Peyer's patch (tissue), 4 donors: Measurements from ENCODE around the gene ASCC3. TPM values are rescaled to one million over a fixed set of nuclear protein-coding genes. Genes with fewer than 3 reads are reported as not detected.

Experiments used
- DNase-seq, 3 donors: peaks; one replicate each; pipeline ENCODE4 v3.0.0-alpha.2; 2017 to 2019
- H3K27ac ChIP-seq, 4 donors: fragments of 200-600 bp; sonication (generic); one replicate each; pipeline ENCODE4 v1.5.1; 2016 to 2019
- H3K27me3 ChIP-seq, 2 donors: fragments of 200-600 bp; sonication (generic); one replicate each; pipeline ENCODE4 v1.5.1; 2019
- H3K36me3 ChIP-seq, 3 donors: fragments of 200-600 bp; sonication (generic); one replicate each; pipeline ENCODE4 v1.5.1; 2016 to 2019
- H3K4me1 ChIP-seq, 4 donors: fragments of 200-600 bp; sonication (generic); one replicate each; pipeline ENCODE4 v1.5.1; 2016 to 2019
- H3K4me3 ChIP-seq, 4 donors: fragments of 200-600 bp; sonication (generic); 1 replicate in 3 of 4; 2 replicates in 1 of 4; pipeline ENCODE4 v1.5.1; 2016 to 2019; ENCODE audit warnings: mild to moderate bottlenecking in 1 of 4
- H3K9me3 ChIP-seq, 4 donors: fragments of 200-600 bp; sonication (generic); one replicate each; pipeline ENCODE4 v1.5.1; 2016 to 2019; ENCODE audit warnings: mild to moderate bottlenecking in 1 of 4
- POLR2A ChIP-seq, 2 donors: fragments of 450-650 bp; IDR thresholded peaks; one replicate each; pipeline ENCODE4 v1.5.1; 2017; ENCODE audit warnings: antibody characterized with exemption in 2 of 2, mild to moderate bottlenecking in 2 of 2, moderate library complexity in 2 of 2
- total RNA-seq, 4 donors: library from RNA; depleted of rRNA; stranded (reverse); fragments of >200 nt; gene quantifications; one replicate each; pipeline ENCODE4 v1.1.0, GENCODE V29; 2016
- TF ChIP-seq, protein P1 (sequence below), 6 experiments: fragments of 450-650 bp in 4 of 6; fragments of 200-600 bp in 2 of 6; sonication (generic) in 1 of 6; IDR thresholded peaks; one replicate each; pipeline ENCODE4 v1.5.1; 2017 to 2019; ENCODE audit warnings: antibody characterized with exemption in 6 of 6, mild to moderate bottlenecking in 3 of 6, moderate library complexity in 1 of 6

Gene ASCC3
- total RNA-seq, 4 donors from 2014 or later, result 21.1 to 69.3 (median 40.6) TPM

GRCh38 chr6:100806296-100806695, 74.8 kb downstream of the ASCC3 start:
- H3K4me1 ChIP-seq, result no peaks in the 10 kb centered on the region
- H3K9me3 ChIP-seq, result no peaks in the 10 kb centered on the region
- no peak for DNase-seq
- no peaks in the 10 kb centered on the region for H3K27me3 ChIP-seq
- H3K27ac ChIP-seq, result no peak overlapping the region
- H3K36me3 ChIP-seq, result peaks cover 0 to 9% (median 0%) of the 10 kb centered on the region in 3 donors
- H3K4me3 ChIP-seq, result no peak overlapping the region
- no peak for TF ChIP-seq POLR2A (IDR thresholded peaks at IDR 0.05)
- TF ChIP-seq, protein P1, sequence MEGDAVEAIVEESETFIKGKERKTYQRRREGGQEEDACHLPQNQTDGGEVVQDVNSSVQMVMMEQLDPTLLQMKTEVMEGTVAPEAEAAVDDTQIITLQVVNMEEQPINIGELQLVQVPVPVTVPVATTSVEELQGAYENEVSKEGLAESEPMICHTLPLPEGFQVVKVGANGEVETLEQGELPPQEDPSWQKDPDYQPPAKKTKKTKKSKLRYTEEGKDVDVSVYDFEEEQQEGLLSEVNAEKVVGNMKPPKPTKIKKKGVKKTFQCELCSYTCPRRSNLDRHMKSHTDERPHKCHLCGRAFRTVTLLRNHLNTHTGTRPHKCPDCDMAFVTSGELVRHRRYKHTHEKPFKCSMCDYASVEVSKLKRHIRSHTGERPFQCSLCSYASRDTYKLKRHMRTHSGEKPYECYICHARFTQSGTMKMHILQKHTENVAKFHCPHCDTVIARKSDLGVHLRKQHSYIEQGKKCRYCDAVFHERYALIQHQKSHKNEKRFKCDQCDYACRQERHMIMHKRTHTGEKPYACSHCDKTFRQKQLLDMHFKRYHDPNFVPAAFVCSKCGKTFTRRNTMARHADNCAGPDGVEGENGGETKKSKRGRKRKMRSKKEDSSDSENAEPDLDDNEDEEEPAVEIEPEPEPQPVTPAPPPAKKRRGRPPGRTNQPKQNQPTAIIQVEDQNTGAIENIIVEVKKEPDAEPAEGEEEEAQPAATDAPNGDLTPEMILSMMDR (IDR thresholded peaks at IDR 0.05), result no peak

GRCh38 chr6:100803264-100804045, 77.7 kb downstream of the ASCC3 start:
- Histone ChIP-seq H3K4me3 (no peak overlapping the region), H3K4me1 (no peaks in the 10 kb centered on the region), H3K27me3 (no peaks in the 10 kb centered on the region), H3K27ac (no peak overlapping the region), H3K9me3 (no peaks in the 10 kb centered on the region), H3K36me3 (peaks cover 0 to 9% (median 0%) of the 10 kb centered on the region in 3 donors)
- DNase-seq, result no peak
- TF ChIP-seq POLR2A (IDR thresholded peaks at IDR 0.05), result no peak
- TF ChIP-seq, protein P1 (IDR thresholded peaks at IDR 0.05), result no peak

GRCh38 chr6:100801036-100801435, 80.1 kb downstream of the ASCC3 start:
- no peak for DNase-seq
- H3K36me3 ChIP-seq, result peaks cover 0 to 18% (median 0%) of the 10 kb centered on the region in 3 donors
- no peaks in the 10 kb centered on the region for H3K9me3 ChIP-seq

DNA sequence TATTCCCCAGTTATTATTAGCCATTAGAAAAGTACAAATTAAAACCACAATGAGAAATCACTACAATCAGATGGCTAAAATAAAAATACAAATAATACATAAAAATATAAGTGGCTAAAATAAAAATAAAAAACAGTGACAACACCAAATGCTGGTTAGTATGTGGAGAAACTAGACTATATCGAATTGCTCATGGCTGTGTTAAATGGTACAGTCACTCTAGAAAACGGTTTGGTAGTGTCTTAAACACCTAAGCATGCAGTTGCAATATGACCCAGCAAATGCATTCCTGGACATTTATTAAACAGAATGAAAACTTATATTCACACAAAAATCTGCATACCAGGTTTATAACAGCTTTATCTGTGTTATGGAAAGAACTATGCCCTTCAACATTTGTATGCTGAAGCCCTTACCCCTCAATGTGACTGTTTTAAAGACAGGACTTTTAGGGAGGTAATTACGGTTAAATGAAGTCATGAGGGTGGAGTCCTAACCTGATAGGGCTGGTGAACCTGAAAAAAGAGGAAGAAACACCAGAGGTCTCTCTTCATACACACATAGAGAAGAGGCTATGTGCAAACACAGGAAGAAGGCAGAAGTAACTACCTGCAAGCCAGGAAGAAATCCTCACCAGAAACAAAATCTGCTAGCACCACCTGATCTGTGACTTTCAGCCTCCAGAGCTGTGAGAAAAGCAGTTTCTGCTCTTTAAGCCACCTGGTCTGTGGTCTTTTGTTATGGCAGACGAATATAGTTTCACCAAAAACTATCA, 84.9 kb downstream of the ASCC3 start:
- TF ChIP-seq, protein P1 (IDR thresholded peaks at IDR 0.05), result peak in 1 of 6 experiments; percentile 5
- no peak for TF ChIP-seq POLR2A (IDR thresholded peaks at IDR 0.05)
- H3K27me3 ChIP-seq, result no peaks in the 10 kb centered on the region
- no peaks in the 10 kb centered on the region for H3K9me3 ChIP-seq
- H3K27ac ChIP-seq, result no peak overlapping the region
- peaks cover 0 to 10% (median 0%) of the 10 kb centered on the region in 3 donors for H3K36me3 ChIP-seq
- no peaks in the 10 kb centered on the region for H3K4me1 ChIP-seq
- DNase-seq, result no peak
- no peak overlapping the region for H3K4me3 ChIP-seq

More at GRCh38 chr6:100801036-100801435, 80.1 kb downstream of the ASCC3 start:
- Histone ChIP-seq H3K27me3 (no peaks in the 10 kb centered on the region), H3K27ac (no peak overlapping the region), H3K4me3 (no peak overlapping the region), H3K4me1 (no peaks in the 10 kb centered on the region)
- TF ChIP-seq, protein P1 (IDR thresholded peaks at IDR 0.05), result no peak
- no peak for TF ChIP-seq POLR2A (IDR thresholded peaks at IDR 0.05)

DNA sequence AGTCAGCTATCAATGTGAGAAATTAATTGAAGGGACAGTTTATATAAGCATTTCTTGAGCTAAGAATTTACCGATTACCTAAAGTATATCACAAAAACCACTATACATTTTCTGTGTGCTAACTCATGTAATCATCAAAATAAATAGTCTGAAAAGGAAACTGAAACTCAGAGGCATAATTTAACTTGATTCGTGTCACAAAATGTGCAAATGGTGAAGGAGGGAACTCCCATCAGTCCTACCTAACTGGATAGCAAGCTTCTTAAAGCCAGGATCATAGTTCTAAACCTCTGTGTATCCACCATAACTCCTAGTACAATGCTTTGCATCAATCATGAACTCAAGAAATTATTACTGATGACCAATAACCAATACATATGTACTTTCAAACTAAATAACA, 91.0 kb downstream of the ASCC3 start:
- no peaks in the 10 kb centered on the region for H3K9me3 ChIP-seq
- DNase-seq, result no peak
- no peaks in the 10 kb centered on the region for H3K4me1 ChIP-seq
- no peaks in the 10 kb centered on the region for H3K36me3 ChIP-seq
- no peaks in the 10 kb centered on the region for H3K27me3 ChIP-seq
- no peak for TF ChIP-seq POLR2A (IDR thresholded peaks at IDR 0.05)
- TF ChIP-seq, protein P1 (IDR thresholded peaks at IDR 0.05), result no peak
- H3K27ac ChIP-seq, result no peak overlapping the region
- H3K4me3 ChIP-seq, result no peak overlapping the region
